ENCODE results near the gene TEKT4. TPM values are rescaled to one million over a fixed set of nuclear protein-coding genes. Genes with fewer than 3 reads are reported as not detected.

Gene TEKT4
- total RNA-seq, 4 donors from 2014 or later = not detected

DNA sequence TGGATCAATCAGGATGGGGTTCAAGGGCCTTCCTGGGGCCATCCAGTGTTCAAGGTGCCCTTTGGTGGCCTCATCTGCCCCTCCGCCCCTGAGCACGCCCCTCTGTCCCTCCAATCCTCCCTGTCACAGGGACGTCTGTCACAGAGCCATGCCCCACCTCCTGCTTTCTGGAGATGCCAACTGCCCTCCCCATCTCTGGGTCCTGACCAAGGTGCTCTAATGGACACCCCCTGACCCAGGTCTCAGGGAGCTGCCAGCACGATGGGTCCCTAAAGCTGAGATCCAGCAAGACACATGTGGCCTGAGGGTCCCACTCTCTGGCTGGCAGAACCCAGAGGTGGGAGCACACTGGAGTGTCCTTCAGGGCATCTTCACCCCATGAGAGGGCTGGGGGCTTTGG is 2.1 kb upstream of the TEKT4 start:
- WGBS, 2 donors = 77 to 89% methylated on average over 4 of the region's 4 CpGs
- TF ChIP-seq POLR2A (IDR thresholded peaks at IDR 0.05) = no peak
- H3K4me3 ChIP-seq (ENCODE audit: low read depth, poor library complexity, severe bottlenecking) = no peak overlapping the region
- no peak for DNase-seq (ENCODE audit: low spot score in 2 of 2)
- intact Hi-C loops (cut with DNase I; ENCODE audit: low total_unique reads) = no loop called here

DNA sequence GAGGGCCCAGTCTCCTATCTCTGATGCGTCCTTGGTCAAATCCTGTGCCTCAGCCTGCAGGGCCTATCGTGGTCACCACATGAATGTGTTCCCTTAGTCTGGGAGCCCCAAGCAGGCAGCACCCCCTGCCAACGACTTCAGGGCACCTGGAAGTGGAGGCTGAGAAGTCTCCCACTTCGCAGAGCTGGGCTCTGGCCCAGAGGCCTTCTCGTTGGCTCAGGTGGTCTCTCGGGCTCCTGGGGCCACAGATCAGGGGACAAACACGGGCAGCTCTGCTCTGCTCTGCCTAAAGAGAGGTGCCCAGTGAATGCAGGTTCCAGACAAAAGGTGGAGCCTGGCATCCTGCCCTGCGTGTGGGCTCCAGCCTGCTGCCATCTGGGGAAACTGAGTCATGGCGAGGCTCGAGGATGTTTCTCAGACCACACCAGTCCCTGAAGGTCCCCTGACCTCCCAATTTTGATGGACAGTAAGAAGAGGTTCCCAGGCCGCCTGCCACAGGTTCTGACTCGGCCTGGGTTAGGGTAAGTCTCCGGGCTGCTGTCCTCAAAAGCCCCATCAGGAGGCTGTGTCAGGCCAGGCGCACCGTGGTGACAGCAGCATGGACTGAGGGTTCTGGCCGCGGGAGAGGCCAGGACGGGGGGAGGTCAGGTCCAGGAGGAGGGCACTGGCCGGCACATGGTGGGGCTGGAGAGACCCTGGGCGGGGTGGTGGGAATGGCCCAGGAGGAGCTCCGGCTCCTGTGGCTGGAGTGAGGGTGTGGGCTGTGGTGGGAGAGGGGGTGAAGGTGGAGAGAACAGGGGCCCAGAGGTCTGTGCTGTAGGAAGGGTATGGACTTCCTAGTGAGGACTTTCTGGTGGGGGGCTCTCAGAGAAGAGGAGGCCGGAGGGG is 1.4 kb upstream of the TEKT4 start:
- no peak overlapping the region for H3K4me3 ChIP-seq (ENCODE audit: low read depth, poor library complexity, severe bottlenecking)
- TF ChIP-seq, protein P1, sequence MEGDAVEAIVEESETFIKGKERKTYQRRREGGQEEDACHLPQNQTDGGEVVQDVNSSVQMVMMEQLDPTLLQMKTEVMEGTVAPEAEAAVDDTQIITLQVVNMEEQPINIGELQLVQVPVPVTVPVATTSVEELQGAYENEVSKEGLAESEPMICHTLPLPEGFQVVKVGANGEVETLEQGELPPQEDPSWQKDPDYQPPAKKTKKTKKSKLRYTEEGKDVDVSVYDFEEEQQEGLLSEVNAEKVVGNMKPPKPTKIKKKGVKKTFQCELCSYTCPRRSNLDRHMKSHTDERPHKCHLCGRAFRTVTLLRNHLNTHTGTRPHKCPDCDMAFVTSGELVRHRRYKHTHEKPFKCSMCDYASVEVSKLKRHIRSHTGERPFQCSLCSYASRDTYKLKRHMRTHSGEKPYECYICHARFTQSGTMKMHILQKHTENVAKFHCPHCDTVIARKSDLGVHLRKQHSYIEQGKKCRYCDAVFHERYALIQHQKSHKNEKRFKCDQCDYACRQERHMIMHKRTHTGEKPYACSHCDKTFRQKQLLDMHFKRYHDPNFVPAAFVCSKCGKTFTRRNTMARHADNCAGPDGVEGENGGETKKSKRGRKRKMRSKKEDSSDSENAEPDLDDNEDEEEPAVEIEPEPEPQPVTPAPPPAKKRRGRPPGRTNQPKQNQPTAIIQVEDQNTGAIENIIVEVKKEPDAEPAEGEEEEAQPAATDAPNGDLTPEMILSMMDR (IDR thresholded peaks at IDR 0.05) = no peak
- TF ChIP-seq POLR2A (IDR thresholded peaks at IDR 0.05) = no peak
- no peak for DNase-seq (ENCODE audit: low spot score in 2 of 2)
- 74 to 78% methylated on average over 21 to 22 of the region's 22 CpGs for WGBS, 2 donors
- intact Hi-C loops (cut with DNase I; ENCODE audit: low total_unique reads) = no loop called here

DNA sequence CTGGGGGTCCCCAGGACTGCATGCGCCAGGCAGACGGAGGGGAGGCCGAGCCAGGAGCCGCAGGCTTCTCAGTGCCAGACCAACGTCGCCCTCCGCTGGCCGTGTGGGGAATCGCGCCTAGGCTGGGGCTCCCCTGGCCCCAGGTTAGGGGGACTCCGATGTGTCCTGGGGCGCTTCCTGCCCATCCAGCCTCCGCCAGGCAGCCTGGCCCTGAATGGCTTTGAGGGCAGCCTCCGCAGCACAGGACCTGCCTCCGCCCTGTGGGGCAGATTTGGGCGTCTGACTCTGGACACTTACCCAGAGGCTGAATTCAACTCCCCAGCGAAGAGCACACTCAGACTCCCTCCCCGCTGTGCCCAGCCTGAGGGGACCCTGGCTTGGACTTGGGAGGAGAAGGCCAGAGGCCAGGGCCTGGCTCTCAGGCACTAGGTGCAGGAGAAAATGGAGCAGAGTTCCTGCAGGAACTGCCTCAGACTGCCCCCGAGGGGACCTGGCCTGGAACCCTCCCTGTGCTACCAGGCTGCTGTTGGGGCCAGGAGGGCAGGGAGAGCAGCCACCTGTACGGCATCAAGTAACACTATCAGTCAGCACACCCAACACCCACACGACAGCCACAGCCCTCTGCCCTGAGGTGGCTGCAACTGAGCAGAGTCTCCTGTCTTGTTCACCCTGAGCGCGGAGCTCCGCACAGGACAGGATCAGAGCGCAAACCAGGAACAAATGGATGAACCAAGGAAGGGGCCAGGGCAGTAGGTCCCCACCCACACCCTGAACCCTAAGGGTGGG is 597 bp upstream of the TEKT4 start:
- intact Hi-C loops (cut with DNase I; ENCODE audit: low total_unique reads) = no loop called here
- DNase-seq (ENCODE audit: low spot score in 2 of 2) = no peak
- TF ChIP-seq, protein P1 (IDR thresholded peaks at IDR 0.05) = no peak
- no peak for TF ChIP-seq POLR2A (IDR thresholded peaks at IDR 0.05)
- no peak overlapping the region for H3K4me3 ChIP-seq (ENCODE audit: low read depth, poor library complexity, severe bottlenecking)
- WGBS, 2 donors = 24 to 25% methylated on average over 21 to 22 of the region's 25 CpGs

DNA sequence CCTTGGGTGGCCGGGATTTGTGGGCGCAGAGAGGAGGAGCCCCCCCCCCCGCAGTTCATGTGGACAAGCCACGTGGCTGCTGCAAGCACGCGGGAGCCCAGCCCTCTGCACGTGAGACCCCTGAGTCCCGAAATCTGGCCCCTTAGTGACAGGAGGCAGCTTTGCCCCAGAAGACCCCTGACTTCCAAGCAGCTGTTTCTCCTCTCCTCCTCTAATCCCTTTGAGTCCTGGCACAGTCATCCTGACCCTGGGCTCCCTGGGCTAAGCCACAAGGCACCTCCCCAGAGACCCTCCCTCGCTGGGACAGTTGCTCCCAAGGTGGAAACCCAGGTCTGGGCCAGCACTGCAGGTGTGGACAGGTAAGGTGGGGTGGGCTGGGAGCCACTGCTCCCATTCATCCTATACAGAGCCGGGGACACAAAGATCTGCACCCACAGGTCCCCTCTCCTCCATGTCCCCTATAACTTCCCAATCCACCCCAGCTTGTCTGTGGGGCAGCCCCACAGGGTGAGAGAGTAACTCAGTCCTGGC is 923 bp downstream of the TEKT4 start:
- TF ChIP-seq POLR2A (IDR thresholded peaks at IDR 0.05) = no peak
- TF ChIP-seq, protein P1 (IDR thresholded peaks at IDR 0.05) = no peak
- DNase-seq (ENCODE audit: low spot score in 2 of 2) = no peak
- WGBS, 2 donors = 75 to 79% methylated on average over 2 to 10 of the region's 10 CpGs
- H3K4me3 ChIP-seq (ENCODE audit: low read depth, poor library complexity, severe bottlenecking) = no peak overlapping the region
- intact Hi-C loops (cut with DNase I; ENCODE audit: low total_unique reads) = no loop called here

DNA sequence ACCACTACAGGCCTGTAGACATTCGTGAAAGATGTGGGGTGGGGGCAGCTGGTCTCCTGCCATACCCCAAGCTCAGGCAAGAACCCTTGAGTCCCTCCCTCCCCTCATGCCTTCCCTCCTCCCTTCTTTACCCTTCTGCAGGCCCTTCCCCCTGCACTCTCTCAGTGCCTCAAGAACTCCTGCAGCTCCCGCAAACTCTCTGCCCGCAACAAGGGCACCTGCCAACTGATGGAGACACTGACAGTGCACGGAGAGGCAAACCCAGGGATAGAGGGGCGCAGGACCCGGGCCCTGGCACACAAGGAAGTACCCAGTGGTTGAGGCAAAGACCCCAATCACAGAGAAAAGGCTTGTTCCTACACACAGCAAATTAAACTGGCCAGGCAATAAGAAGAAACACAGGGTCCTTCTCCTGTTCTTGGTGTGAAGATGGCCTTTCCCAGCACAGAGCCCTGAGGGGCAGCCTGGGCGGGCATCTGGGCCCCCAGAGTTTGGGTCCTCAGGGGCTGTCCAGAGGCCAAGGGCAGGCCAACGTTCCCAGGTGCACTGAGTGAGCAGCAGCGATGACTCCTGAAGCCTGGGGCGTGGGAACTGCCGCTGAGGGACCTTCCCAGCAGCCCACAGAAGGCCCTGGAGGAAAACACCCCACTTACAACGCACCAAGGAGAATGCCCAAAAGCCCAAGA is 1.6 kb downstream of the TEKT4 start:
- no peak overlapping the region for H3K4me3 ChIP-seq (ENCODE audit: low read depth, poor library complexity, severe bottlenecking)
- DNase-seq (ENCODE audit: low spot score in 2 of 2) = no peak
- 65 to 82% methylated on average over 9 to 12 of the region's 12 CpGs for WGBS, 2 donors
- TF ChIP-seq, protein P1 (IDR thresholded peaks at IDR 0.05) = no peak
- TF ChIP-seq POLR2A (IDR thresholded peaks at IDR 0.05) = no peak
- intact Hi-C loops (cut with DNase I; ENCODE audit: low total_unique reads) = no loop called here

All from lower leg skin (tissue), 4 donors.